GM18858 (cell line): ENCODE results near the gene CAPN7.
A peak's percentile ranks its signal among the peaks of the same experiment; 100 is the strongest.

Experiments used
- ATAC-seq: cut with Tn5 transposase; IDR thresholded peaks from one replicate; pipeline ENCODE4 v1.9.1; 2021; ENCODE audit not compliant: unreplicated experiment

Gene CAPN7

GRCh38 chr3:15243822-15244482 is 37.9 kb downstream of the CAPN7 start:
- ATAC-seq: no peak

GRCh38 chr3:15246186-15246585 is 40.1 kb downstream of the CAPN7 start:
- no peak for ATAC-seq

- no peak for ATAC-seq
Measured at GRCh38 chr3:15253023-15253697, 47.1 kb downstream of the CAPN7 start.

- ATAC-seq: no peak
Measured at GRCh38 chr3:15255215-15255614, 49.2 kb downstream of the CAPN7 start.

GRCh38 chr3:15256861-15257341 is 50.9 kb downstream of the CAPN7 start:
- ATAC-seq: no peak

- ATAC-seq: no peak
Measured at GRCh38 chr3:15258720-15259119, 52.7 kb downstream of the CAPN7 start.

- ATAC-seq: no peak
Measured at GRCh38 chr3:15260531-15260930, 54.5 kb downstream of the CAPN7 start.

- ATAC-seq: no peak
Measured at GRCh38 chr3:15261274-15261673, 55.2 kb downstream of the CAPN7 start.

- ATAC-seq: no peak
Measured at GRCh38 chr3:15262021-15262420, 56.0 kb downstream of the CAPN7 start.

- no peak for ATAC-seq
Measured at GRCh38 chr3:15263120-15263519, 57.1 kb downstream of the CAPN7 start.

GRCh38 chr3:15263926-15264325 is 57.9 kb downstream of the CAPN7 start:
- no peak for ATAC-seq

- no peak for ATAC-seq
Measured at GRCh38 chr3:15264486-15264885, 58.4 kb downstream of the CAPN7 start.

GRCh38 chr3:15265655-15266509 is 59.8 kb downstream of the CAPN7 start:
- no peak for ATAC-seq

- ATAC-seq: no peak
Measured at GRCh38 chr3:15266510-15267376, 60.7 kb downstream of the CAPN7 start.

- ATAC-seq: no peak
Measured at GRCh38 chr3:15267502-15267901, 61.5 kb downstream of the CAPN7 start.

GRCh38 chr3:15268033-15268631 is 62.1 kb downstream of the CAPN7 start:
- peak; percentile 35 for ATAC-seq

- peak; percentile 53 for ATAC-seq
Measured at GRCh38 chr3:15269091-15269989, 63.3 kb downstream of the CAPN7 start.

- no peak for ATAC-seq
Measured at GRCh38 chr3:15271030-15271429, 65.0 kb downstream of the CAPN7 start.

GRCh38 chr3:15271785-15272381 is 65.8 kb downstream of the CAPN7 start:
- peak; percentile 50 for ATAC-seq
